Stimulated activated CD8-positive, alpha-beta memory T cell treated with anti-CD3 and anti-CD28 coated beads, Interleukin-12 subunit alpha, Interleukin-12 subunit beta, amount 100 ng/mL, for 4 hours (primary cell): ENCODE results near the gene CFD.
A peak's percentile ranks its signal among the peaks of the same experiment; 100 is the strongest.
"Not testable (repeated sequence)": the region's sequence is repeated elsewhere in the genome, so short reads cannot be mapped to it uniquely, and the experiment has no call there.

Experiments used
- DNase-seq: peaks from one replicate; pipeline ENCODE4 v3.0.0-alpha.2; 2020; ENCODE audit warnings: low read depth

The CFD gene

DNA sequence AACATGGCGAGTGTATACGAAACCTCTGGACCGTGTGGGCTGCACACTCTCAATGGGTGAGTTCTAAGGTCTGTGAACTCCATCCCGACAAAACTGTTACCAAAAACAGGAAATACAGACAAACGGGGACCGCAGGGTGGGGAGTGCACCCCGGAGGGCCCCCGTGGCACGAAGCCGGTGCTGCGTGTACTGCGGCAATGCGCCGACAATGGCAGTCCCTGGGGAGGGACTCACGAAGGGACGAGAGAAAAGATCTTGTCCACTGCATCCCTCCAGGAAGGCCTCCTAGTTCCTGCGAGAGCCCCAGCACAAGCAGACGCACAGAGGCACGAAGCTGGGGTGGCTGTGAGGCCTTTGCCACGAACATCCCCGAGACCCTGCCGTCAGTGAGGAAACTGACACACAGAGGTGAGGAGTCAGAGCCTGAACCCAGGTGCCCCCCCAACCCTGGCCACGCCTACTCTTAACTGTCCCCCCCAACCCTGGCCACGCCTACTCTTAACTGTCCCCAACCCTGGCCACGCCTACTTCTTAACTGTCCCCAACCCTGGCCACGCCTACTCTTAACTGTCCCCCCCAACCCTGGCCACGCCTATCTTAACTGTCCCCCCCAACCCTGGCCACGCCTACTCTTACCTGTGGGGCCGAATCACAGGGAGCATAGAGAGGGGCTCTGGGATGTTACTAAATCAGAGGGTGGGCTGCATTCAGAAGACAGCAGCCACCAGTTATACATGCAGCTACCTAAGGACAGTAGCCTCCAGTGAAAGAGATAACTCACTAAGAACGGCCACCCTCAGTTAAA, 29.3 kb downstream of the CFD start:
- no peak for DNase-seq

DNA sequence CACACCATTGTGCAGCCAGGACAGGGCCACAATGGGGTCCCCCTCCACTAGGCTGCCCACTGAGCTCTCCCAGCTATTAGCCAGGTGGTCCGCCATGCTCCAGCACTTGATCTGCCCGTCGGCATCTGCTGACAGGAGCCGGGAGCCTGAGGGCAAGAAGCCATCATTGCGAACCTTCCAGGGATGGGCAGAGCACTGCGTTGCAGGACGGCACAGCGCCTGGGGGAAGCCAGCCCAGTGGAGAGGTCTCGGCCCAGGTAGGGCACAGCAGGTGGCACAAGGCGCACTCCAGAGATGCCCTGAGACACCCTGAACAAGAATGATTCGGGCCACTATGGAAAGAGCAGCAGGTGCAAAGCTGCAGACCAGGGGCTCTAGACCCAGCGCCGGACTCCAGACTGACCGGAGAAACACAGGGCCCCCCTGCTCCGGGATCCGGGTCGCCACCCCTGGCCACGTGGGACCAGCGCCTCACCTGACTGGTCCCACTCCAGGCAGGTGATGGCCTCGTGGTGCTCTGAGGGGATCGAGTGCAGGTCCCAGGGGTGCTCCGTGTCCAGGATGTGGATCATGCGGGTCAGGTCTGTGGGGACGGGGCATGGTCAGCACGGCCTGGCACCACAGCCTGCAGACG, 30.3 kb downstream of the CFD start:
- no peak for DNase-seq

- DNase-seq: no peak
Observed at GRCh38 chr19:890831-891230, 31.4 kb downstream of the CFD start.

- not testable (repeated sequence) for DNase-seq
Observed at GRCh38 chr19:891421-892200, 32.1 kb downstream of the CFD start.

DNA sequence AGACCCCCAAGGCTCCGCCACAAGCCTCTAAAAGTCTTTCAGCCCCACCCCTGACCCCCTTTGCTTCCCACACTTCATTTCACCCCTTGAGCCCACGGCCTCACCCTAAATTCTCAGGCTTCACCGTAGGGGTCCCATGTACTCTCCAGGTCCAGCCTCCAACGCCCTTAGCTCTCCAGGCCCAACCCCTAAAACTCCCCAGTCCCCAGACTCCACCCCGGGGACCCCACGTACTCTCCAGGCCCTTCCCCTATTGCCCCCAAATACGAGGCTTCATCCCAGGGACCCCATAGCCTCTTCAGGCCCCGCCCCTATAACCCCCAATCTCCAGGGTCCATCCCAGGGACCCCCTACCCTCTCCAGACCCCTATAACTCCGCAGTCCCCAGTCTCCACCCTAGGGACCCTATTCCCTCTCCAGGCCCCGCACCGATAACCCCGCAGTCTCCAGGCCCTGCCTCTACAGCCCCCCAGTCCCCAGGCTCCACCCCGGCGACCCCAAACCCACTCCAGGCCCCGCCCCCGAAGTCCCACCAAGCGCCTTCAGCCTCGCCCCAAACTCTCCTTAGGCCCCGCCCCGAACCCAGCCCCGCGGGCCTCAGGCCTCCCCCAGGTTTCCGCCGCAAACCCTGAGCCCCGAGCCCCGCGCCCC, 32.9 kb downstream of the CFD start:
- DNase-seq: no peak

GRCh38 chr19:892894-893689, 33.6 kb downstream of the CFD start, which contains the start of the genes MED16 and RNU6-9:
MED16 (minus strand) TSS chr19:893187; CDS start chr19:891131, 2,056 bp downstream.
RNU6-9 (plus strand) TSS chr19:893484.
- peak; percentile 78 for DNase-seq

GRCh38 chr19:896434-896833, 37.0 kb downstream of the CFD start:
- no peak for DNase-seq

GRCh38 chr19:896999-897398, 37.5 kb downstream of the CFD start:
- no peak for DNase-seq

DNA sequence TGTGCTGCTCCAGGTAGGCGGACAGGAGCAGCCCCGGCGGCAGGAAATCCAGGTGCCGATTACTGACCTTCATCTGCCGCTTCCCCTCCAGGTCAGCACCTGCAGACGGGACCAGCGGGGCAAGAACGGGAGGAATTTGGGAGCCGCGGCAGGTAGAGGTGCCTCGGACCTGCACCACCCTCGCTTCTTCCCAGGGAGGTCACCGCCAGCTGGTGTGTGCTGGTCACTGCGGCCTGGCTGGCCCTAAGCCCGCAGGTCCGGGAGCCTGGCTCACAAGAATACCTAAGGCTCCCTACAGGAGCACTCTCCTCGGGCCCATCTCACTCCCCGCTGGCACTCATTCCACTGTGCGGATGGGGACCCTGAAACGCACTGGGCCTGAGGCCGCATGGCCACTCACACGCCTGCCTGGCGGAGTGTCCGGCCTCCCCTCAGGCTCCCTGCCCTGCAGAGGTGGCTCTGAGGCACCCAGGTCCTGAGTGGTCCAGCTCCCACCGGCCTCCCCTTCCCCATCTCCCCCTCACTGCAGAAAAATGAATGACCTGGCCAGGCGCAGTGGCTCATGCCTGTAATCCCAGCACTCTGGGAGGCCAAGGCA, 38.1 kb downstream of the CFD start:
- DNase-seq: no peak

DNA sequence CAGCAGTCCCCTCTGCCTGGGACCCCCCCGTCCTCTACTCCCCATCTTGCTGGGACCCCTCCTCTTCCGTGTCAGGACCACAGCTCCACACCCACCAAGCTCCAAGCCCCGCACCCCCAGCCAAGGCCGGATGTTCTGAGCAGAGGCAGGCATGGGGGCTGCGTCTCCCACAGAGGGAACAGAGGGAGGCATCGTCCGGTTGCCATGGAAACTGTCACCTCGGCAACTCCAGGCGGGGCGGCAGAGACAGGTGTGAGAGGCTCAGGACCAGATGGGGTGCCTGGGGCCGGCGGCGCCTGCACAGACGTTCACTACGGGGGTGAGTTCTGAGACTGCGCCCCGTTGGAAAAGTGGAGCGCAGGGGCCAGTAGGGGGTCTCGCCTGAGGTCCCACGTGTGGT, 39.2 kb downstream of the CFD start:
- DNase-seq: no peak

DNA sequence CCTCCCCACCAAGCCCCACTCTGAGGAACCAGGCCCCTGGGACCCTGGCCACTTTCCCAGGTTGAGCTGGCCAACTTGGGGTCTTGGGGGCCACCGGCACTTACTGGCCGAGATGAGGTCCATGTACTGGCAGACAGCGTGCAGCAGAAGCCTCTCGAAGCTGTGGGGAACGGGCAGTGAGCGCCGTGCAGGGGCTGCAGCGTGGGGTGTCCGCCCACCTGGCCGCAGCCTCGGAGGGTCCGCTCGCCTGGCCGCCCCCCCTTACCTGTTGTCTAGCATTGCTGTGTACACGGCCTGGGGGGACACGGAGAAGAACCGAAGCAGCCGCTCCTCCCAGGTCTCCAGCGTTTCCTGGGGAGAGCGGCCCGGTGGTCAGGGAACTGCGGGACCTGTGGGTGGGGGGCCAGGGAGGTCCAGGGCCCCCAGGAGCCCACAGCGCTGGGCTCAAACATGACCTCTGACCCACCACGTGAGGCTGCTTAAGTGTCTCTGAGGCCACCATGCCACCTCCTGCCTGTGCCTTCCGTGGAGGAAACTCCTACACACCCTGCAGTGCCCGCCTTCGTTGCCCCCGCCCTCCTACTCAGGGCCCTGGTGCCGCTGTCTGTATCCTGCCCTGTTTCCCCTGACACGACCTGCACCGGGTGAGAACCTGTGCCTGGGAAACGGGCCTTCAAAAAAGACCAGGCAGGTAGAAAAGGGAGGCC, 40.0 kb downstream of the CFD start:
- DNase-seq: no peak

DNA sequence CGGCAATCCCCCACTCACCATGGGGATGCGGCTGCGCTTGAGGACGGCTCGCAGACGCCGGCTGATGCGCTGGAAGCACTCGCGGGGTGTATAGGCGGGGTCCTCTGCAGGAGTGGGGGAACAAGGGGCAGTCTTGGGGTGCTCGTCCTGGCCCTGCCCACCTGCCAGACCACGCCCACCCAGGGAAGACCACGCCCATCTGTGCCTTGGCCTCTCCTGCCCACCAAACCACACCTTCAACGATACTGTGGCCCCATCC, 40.5 kb downstream of the CFD start:
- DNase-seq: no peak

DNA sequence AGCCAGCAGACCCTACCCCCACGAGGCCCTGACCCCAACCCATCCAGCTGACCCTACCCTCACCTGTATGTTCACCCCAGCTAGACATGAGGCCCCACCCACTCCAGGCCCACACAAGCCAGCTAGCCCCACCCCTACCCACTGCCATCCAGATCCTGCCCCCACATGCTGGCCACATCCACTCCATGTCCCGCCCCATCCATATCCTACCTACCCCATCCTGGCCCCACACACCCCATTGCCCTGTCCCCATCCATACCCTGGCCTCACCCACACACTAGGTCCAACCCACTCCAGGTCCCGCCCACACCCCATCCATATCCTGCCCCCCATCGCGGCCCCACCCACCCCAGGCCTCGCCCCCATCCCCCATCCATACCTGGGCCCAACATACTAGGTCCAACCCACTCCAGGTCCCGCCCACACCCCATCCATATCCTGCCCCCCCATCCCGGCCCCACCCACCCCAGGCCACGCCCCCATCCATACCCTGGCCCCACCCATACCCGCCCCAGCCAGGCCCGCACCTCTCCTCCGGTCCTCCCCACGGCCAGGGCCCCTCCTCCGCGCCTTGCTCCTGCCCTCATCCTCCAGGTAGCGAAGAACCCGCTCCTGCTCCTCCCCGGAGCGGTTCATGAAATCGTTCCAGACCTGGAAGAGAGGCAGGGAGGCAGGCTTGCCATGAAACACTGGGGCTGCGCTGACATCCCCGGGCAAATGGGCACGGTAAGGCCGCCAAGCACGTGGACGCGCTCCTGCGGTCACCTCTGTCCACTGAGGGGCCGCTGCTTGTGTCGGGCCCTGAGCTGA, 41.0 kb downstream of the CFD start:
- no peak for DNase-seq

- DNase-seq: no peak
Observed at GRCh38 chr19:901216-902092, 42.0 kb downstream of the CFD start.

DNA sequence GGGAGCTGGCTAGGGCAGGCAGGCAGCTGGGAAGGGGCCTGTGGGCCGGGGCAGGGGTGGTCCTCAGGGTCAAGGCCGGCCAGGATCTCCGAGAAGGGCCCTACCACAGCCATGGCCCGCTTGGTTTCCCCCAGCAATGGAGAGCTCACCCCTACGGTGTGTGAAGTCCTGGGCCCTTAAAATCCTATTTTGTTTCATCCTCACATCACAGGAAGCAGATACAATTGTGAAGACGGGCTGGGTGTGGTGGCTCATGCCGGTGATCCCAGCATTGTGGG, 42.6 kb downstream of the CFD start:
- DNase-seq: no peak

DNA sequence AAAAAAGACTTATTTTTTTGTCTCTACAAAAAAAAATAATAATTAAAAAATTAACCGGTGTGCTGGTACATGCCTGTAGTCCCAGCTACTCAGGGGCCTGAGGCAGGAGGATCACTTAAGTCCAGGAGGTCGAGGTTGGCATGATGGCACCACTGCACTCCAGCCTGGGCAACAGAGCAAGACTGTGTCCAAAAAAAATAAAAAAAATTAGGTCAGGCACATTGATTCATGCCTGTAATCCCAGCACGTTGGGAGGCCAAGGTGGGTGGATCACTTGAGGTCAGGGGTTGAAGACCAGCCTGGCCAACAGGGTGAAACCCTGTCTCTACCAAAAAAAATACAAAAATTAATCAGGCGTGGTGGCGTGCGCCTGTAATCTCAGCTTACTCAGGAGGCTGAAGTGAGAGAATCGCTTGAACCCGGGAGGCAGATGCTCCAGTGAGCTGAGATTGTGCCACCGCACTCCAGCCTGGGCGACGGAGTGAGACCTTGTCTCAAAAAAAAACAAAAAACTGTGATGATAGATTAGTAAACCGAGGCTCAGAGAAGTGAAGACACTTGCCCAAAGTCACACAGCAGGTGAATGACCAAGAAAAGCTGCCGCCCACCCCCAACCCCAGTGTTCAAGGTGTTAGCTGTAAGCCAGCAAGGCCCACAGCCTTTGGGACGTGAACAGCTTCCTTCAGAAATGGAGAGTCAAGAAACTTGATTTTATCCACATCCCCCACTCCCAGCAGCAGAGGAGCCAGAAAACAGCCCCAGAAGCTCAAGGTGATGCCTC, 43.2 kb downstream of the CFD start:
- DNase-seq: no peak

- DNase-seq: no peak
Observed at GRCh38 chr19:903266-903797, 43.9 kb downstream of the CFD start.

- no peak for DNase-seq
Observed at GRCh38 chr19:904545-904944, 45.1 kb downstream of the CFD start.
